GM12875 (cell line): ENCODE measurements around the gene CSNK1G2.

ENCODE experiments used
- H3K4me3 ChIP-seq: one replicate; pipeline ENCODE4 v1.5.1; 2011; ENCODE audit warnings: low read depth, low read length, control low read depth
- CTCF ChIP-seq: IDR thresholded peaks from 2 replicates; pipeline ENCODE4 v1.5.1; 2011; ENCODE audit warnings: low read depth, mild to moderate bottlenecking, control low read depth, inconsistent platforms, low read length, moderate library complexity, borderline replicate concordance; ENCODE audit not compliant: insufficient read depth

CSNK1G2 gene

GRCh38 chr19:1941146-1942077 is at the start of gene CSNK1G2:
Gene CSNK1G2 (plus strand): TSS chr19:1941172. CDS start chr19:1969773, 28,601 bp downstream.
- H3K4me3 ChIP-seq = peak within 1 kb of the TSS; percentile 73
- peak; percentile 17; the same call in 1 of the 2 replicates for TF ChIP-seq CTCF

GRCh38 chr19:1893791-1894190 is 47.2 kb upstream of the CSNK1G2 start:
- no peak for TF ChIP-seq CTCF
- no peak overlapping the region for H3K4me3 ChIP-seq

- TF ChIP-seq CTCF = no peak
- no peak overlapping the region for H3K4me3 ChIP-seq
Measured at GRCh38 chr19:1896508-1896907, 44.5 kb upstream of the CSNK1G2 start.

- no peak for TF ChIP-seq CTCF
- H3K4me3 ChIP-seq = no peak overlapping the region
Measured at GRCh38 chr19:1901940-1902404, 39.0 kb upstream of the CSNK1G2 start.

- no peak for TF ChIP-seq CTCF
- H3K4me3 ChIP-seq = no peak overlapping the region
Measured at GRCh38 chr19:1902923-1903322, 38.0 kb upstream of the CSNK1G2 start.

GRCh38 chr19:1904860-1905109 is 36.2 kb upstream of the CSNK1G2 start:
- peak overlapping the region; percentile 83 for H3K4me3 ChIP-seq
- TF ChIP-seq CTCF = no peak
